Activated gamma-delta T cell (primary cell): Measurements from ENCODE around the gene MRS2.
"Not testable (repeated sequence)": the region's sequence is repeated elsewhere in the genome, so short reads cannot be mapped to it uniquely, and the experiment has no call there.

Experiments used
- DNase-seq: peaks from one replicate; lab custom pipeline; 2025; lab: John Stamatoyannopoulos, UW
- total RNA-seq, 2 donors: gene quantifications; one replicate each; lab custom pipeline; 2026; lab: John Stamatoyannopoulos, UW

The MRS2 gene
- total RNA-seq = 34.9 to 38.3 reads per million in 2 donors

DNA sequence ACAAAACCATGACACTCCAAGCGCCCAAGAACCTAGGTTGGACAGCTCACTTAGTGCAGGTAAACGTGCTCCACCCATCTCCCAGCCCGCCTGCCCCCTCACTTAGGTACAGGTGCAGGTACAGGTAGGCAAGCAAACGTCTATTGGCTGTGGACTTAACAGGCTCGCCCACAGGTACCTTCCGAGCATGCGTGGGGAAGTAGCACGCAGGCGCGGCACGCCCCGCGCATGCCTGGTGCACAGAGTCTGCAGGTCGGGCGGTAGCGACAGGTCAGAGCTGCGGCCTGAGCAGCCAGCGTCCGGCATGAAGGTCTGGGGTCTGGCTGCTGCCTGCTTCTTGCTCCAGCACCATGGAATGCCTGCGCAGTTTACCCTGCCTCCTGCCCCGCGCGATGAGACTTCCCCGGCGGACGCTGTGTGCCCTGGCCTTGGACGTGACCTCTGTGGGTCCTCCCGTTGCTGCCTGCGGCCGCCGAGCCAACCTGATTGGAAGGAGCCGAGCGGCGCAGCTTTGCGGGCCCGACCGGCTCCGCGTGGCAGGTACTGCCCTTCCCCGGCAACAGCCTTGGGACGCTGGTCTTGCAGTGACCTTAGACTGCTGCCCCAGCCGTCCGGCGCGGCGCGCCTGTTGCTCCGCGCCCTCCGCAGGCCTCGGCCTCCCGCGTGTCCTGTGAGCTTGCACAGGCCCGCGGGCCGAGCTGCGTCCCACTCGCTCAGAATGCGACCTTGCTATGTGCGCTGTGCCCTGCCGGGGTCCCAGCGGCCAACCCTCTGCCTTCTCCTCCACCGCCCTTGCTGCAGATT is at the start of gene MRS2:
MRS2 (plus strand) TSS at position 240 of the 804 bp plus-strand sequence; CDS start at position 351, 111 bp downstream.
- DNase-seq = peak; percentile 54

DNA sequence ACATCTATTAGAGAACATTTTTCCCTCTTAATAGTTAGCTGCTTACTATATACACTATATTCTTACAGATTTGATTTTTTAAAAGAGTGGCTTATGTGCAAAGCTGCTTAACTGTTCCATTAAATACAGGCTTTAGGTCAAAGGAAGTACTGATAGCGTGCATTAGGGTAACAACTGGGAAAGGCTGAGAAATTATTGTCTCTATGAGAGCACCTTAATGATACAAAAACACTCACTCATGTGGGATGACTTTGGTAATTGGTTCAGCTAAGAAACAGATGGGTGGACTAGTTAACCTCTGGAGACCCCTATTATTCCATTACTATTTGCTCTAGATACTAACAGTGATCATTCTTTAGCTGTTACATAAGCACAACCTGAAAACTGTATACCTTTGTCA is 48.9 kb upstream of the MRS2 start:
- DNase-seq = no peak

GRCh38 chr6:24355393-24355792 is 47.3 kb upstream of the MRS2 start:
- DNase-seq = no peak

DNA sequence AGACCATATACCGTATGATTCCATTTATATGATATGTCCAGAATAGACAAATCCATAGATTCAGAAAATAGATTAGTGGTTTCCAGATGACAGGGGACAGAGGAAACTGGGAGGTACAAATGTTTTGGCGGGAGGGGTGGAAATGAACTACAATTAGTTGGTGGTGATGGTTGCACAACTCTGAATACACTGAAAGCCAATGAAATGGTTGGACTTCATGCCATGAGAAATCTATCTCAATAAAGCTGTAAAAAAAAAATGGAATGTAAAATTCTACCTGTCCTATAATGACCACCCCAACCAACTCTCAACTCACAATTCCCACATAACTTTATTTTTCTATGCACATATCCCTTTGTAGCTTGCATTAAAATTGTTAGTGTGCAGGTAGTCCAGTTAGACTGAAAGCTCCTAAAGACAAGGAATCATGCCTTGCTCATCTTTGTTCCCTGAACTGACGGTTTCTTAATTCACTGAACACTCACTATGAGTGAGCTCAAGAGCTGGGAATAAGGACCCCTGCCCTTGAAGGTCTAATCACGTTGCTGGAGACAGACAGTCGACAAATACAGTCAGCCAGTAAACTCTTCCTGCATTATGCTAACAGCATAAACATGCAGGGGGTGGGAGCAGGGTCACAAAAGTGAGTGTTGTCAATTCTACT is 46.3 kb upstream of the MRS2 start:
- DNase-seq = no peak

GRCh38 chr6:24357336-24358218 is 45.2 kb upstream of the MRS2 start, which contains the start of gene DCDC2:
Gene DCDC2 (minus strand): TSS chr6:24358059. CDS start chr6:24357750, 309 bp downstream.
- DNase-seq = peak; percentile 11

DNA sequence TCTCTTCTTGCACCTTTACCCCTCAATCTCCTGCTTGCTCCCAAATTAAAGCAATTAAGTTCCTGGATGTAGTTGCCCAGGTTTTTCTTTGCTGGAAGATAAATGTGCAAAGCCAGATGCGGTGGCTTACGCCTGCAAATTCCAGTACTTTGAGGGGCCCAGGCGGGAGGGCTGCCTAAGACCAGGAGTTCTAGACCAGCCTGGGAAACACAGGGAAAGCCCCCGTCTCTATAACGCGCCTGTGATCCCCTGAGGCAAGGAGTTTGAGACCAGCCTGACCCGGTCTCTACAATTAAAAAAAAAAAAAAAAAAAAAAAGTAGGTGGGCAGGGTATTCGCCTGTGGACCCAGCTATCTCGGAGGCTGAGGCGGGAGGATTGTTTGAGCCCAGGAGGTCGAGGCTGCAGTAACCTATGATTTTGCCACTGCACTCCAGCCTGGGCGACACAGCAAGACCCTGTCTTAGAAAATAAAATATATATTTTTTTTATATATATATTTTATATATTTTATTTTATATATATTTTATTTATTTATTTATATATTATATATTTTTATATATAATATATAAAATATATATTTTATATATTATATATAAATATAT is 44.4 kb upstream of the MRS2 start:
- no peak for DNase-seq

DNA sequence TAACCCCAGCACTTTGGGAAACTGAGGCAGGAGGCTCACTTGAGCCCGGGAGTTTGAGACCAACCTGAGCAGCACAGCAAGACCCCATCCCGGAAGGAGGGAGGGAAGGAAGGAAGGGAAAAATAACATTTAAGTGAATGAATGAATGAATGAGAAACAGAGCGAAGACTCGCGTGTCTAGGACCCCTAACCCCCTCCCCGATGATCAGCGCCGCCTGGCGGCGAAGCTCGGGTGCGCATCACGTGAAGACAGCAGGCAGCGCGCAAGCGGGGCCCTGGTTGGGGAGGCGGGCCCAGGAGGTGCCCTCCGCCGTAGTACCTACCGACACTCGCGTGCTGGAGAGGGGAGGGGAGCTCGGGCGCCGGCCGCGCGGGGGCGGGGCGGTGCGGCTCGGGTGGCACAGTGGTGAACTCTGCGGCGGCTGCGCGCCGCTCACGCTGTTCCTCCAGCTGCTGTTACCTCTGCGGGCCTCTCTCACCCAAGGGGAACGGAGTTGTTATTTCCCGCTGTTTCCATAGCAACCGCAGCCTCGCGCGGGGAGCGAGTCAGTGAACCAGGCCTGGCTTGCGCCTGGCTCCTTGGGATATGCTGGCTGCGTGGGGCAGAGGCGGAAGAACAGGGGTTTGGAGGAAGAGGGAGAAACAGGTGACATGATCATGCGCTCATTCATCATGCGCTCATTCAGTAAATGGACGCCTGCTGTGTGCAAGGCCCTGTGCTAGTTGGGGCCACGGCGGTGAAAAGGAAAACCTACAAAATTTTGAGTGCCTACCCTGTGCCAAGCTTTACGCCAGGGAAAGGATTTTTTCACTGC is 42.9 kb upstream of the MRS2 start:
- DNase-seq = peak; percentile 44

GRCh38 chr6:24362363-24362762 is 40.4 kb upstream of the MRS2 start:
- DNase-seq = not testable (repeated sequence)

DNA sequence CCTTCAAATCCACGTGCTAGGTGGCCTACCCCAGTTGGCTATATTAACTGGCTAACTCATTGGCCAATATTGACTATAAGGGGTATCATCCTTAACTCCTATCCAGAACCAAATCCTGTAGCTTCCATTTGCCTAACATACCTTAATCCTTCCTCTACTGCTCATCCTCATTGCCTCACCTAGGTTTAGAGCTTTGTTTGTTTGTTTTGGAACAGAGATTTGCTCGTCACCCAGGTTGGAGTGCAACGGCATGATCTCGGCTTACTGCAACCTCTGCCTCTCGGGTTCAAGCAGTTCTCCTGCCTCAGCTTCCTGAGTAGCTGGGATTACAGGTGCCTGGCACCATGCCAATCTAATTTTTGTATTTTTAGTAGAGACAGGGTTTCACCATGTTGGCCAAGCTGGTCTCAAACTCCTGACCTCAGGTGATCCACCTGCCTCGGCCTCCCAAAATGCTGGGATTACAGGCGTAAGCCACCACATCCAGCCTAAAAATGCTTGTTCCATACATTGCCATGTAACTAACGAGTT is 37.6 kb upstream of the MRS2 start:
- DNase-seq = not testable (repeated sequence)

DNA sequence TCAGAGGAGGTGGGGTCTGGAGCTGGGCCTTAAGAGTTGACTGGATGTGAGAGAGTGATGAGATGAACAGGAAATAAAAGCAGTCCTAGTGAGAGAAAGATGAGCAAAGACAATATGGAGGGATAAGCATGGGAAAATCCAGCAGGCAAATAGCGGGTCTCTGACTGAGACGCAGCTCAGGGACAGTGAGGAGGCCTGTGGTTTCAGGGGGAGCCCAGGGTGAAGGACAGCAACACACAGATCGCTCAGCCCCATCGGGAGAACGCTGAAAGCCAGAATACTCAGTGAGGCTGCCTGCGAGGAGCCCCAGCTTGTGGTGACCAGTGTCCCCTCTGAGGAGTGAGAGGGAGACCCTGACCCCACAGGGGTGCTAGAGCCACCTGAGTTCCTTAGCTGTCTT is 28.1 kb upstream of the MRS2 start:
- no peak for DNase-seq

GRCh38 chr6:24376871-24377270 is 25.9 kb upstream of the MRS2 start:
- DNase-seq = no peak

DNA sequence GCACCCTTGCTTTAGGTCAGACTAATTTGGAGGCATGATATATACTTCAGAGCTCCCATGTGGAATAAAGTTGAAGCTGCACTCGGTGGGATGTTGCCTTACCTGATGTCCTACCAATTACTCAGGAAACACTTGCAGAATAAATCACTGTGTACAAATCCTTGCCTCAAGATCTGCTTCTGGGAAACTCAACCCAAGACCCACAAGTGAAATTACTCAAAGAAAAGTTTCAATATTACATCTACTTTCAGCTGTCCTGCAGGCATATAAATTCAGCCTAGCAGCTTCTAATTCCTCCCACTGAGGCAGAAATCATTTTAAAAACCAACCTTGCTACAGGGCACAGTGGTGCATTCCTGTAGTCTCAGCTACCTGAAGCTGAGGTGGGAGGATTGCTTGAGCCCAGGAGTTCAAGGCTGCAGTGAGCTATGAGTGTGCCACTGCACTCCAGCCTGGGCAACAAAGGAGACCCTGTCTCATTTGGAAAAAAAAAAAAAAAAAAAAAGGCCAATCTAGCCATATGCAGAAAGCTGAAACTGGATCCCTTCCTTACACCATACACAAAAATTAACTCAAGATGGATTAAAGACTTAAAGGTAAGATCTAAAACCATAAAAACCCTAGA is 24.2 kb upstream of the MRS2 start:
- DNase-seq = no peak

GRCh38 chr6:24381476-24382219 is 21.1 kb upstream of the MRS2 start:
- no peak for DNase-seq

DNA sequence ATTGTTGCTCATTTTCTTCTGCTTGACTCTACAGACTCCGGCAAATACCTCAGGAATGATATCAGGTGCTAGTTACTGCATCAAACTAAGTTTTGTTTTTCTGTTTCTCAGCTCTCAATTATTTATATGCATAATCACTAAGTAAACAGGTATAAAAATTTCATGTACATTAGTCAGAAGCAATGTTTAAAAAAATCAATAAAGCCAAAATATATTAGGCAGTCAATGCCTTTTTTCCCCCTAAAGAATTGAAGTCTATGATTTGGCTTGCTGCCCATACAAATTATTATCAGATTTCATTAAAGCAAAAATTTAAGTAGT is 20.6 kb upstream of the MRS2 start:
- DNase-seq = no peak

- DNase-seq = not testable (repeated sequence)
Observed at GRCh38 chr6:24382891-24383494, 19.7 kb upstream of the MRS2 start.

DNA sequence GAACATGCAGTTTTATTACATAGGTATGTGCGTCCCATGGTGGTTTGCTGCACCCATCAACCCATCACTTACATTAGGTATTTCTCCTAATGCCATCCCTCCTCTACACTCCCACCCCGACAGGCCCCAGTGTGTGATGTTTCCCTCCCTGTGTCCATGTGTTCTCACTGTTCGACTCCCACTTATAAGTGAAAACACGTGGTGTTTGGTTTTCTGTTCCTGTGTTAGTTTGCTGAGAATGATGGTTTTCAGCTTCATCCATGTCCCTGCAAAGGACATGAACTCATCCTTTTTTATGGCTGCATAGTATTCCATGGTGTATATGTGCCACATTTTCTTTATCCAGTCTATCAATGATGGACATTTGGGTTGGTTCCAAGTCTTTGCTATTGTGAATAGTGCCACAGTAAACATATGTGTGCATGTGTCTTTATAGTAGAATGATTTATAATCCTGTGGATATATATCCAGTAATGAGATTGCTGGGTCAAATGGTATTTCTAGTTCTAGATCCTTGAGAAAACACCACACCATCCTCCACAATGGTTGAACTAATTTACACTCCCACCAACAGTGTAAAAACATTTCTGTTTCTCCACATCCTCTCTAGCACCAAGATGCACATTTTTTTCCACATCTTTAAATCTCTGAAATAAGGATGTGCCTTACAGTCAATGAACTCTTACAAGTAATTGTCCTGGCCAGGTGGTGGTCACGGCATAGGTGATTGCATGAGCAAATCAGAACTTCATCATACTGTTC is 18.2 kb upstream of the MRS2 start:
- DNase-seq = not testable (repeated sequence)

DNA sequence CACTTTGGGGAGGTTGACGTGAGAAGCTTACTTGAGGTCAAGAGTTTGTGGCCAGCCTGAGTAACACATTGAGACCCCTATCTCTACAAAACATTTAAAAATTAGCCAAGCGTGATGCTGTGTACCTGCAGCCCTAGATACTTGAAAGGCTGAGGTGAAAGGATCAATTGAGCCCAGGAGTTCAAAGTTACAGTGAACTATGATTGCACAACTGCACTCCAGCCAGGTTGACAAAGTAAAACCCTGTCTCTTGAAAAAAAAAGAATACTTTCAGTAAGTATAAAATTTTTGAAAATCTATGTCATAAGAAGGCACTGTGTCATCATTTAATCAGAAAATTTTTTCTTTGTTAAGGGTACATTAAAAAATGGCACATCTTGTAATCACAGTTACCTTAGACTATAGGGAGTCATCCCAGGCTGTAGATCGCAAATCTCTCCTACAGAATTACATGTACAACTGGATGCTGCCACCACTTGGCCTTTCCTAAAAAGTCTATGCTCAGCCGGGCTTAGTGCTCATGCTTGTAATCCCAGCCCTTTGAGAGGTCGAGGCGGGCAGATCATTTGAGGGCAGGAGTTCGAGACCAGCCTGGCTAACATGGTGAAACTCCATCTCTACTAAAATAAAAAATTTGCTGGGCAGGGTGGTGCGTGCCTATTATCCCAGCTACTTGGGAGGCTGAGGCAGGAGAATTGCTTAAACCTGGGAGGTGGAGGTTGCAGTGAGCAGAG is 17.0 kb upstream of the MRS2 start:
- no peak for DNase-seq

GRCh38 chr6:24387818-24388217 is 14.9 kb upstream of the MRS2 start:
- DNase-seq = no peak
